Loucy (cell line): ENCODE results near the gene SIAH1.

ENCODE experiments used
- H2AFZ ChIP-seq: fragments of 200-600 bp; sonication (generic); 2 replicates; pipeline ENCODE4 v1.6.0; 2016; ENCODE audit warnings: antibody characterized with exemption, mild to moderate bottlenecking, low read length, moderate library complexity
- H3F3A ChIP-seq: fragments of 200-600 bp; 2 replicates; pipeline ENCODE4 v1.6.0; 2016; ENCODE audit warnings: antibody characterized with exemption, low read depth, mild to moderate bottlenecking
- H3K27me3 ChIP-seq: fragments of 200-600 bp; sonication (generic); 2 replicates; pipeline ENCODE4 v1.6.1; 2014; ENCODE audit warnings: low read length, mild to moderate bottlenecking; ENCODE audit not compliant: insufficient read depth, poor library complexity, severe bottlenecking
- H3K36me3 ChIP-seq: fragments of 200-600 bp; sonication (generic); 2 replicates; pipeline ENCODE4 v1.6.1; 2016; ENCODE audit warnings: low read length; ENCODE audit not compliant: insufficient read depth
- H3K4me1 ChIP-seq: fragments of 200-600 bp; sonication (generic); 2 replicates; pipeline ENCODE4 v1.5.1; 2014; ENCODE audit warnings: low read length, mild to moderate bottlenecking; ENCODE audit not compliant: insufficient read depth, poor library complexity, severe bottlenecking
- H3K4me2 ChIP-seq: fragments of 200-600 bp; sonication (generic); 2 replicates; pipeline ENCODE4 v1.6.0; 2014; ENCODE audit warnings: antibody characterized with exemption, low read length, low read depth, mild to moderate bottlenecking; ENCODE audit not compliant: poor library complexity, severe bottlenecking
- H3K4me3 ChIP-seq: fragments of 200-600 bp; sonication (generic); 2 replicates; pipeline ENCODE4 v1.5.1; 2014; ENCODE audit warnings: low read length, mild to moderate bottlenecking, mixed read lengths; ENCODE audit not compliant: poor library complexity, severe bottlenecking
- H3K79me2 ChIP-seq: fragments of 200-600 bp; sonication (generic); 2 replicates; pipeline ENCODE4 v1.6.1; 2014; ENCODE audit warnings: low read length; ENCODE audit not compliant: insufficient read depth
- H3K9ac ChIP-seq: fragments of 200-600 bp; sonication (generic); 2 replicates; pipeline ENCODE4 v1.6.0; 2014; ENCODE audit warnings: mild to moderate bottlenecking, low read depth, low read length, moderate library complexity; ENCODE audit not compliant: poor library complexity, severe bottlenecking
- H3K9me2 ChIP-seq: fragments of 200-600 bp; sonication (generic); replicated peaks from 2 replicates; pipeline ENCODE4 v1.6.1; 2016; ENCODE audit warnings: low read depth, low read length, mixed read lengths
- H3K9me3 ChIP-seq: fragments of 200-600 bp; sonication (generic); 2 replicates; pipeline ENCODE4 v1.6.1; 2014; ENCODE audit warnings: mild to moderate bottlenecking, antibody characterized with exemption, low read length, low read depth; ENCODE audit not compliant: insufficient read depth
- H4K20me1 ChIP-seq: fragments of 200-600 bp; sonication (generic); 2 replicates; pipeline ENCODE4 v1.6.0; 2014; ENCODE audit warnings: antibody characterized with exemption, low read length, mild to moderate bottlenecking; ENCODE audit not compliant: insufficient read depth, poor library complexity, severe bottlenecking
- EZH2phosphoT487 ChIP-seq: fragments of 200-600 bp; IDR thresholded peaks from 2 replicates; pipeline ENCODE4 v1.6.1; 2018; ENCODE audit warnings: antibody characterized with exemption, mild to moderate bottlenecking, moderate library complexity, borderline replicate concordance
- TF ChIP-seq, protein P1 (sequence below): fragments of 200-600 bp; sonication (generic); conservative IDR thresholded peaks from 2 replicates; pipeline ENCODE4 v1.5.1; 2014; ENCODE audit warnings: mild to moderate bottlenecking, antibody characterized with exemption, low read length

The SIAH1 gene

DNA sequence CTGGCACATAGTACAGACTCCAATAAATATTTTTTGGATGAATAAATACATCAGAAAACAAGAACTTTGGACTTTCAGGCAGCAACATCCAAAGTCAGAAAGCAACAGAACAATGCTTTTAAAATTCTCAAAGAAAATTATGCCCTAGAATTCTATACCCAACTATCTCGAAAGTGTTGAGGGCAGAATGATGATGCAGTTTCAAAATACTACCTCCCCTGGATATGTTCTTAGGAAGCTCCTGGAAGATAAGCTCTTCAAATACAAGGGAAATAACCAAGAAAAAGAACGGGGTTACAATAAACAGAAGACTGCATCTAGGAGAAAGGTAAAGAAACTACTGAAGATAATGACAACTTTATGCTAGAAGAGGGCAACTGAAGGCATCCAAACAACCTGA lies 11.0 kb downstream of the SIAH1 start:
- Histone ChIP-seq H3K9ac (no peak overlapping the region), H3K9me2 (no peaks in the 10 kb centered on the region), H3K4me1 (peaks cover 33% of the 10 kb centered on the region), H3F3A (no peaks in the 10 kb centered on the region), H3K27me3 (no peaks in the 10 kb centered on the region), H3K4me3 (no peak overlapping the region), H3K4me2 (peak overlapping the region; percentile 50), H3K9me3 (no peaks in the 10 kb centered on the region), H3K36me3 (no peaks in the 10 kb centered on the region), H2AFZ (no peak overlapping the region), H3K79me2 (peaks cover 98% of the 10 kb centered on the region), H4K20me1 (peaks cover 99% of the 10 kb centered on the region)
- TF ChIP-seq EZH2phosphoT487, result no peak
- TF ChIP-seq, protein P1, sequence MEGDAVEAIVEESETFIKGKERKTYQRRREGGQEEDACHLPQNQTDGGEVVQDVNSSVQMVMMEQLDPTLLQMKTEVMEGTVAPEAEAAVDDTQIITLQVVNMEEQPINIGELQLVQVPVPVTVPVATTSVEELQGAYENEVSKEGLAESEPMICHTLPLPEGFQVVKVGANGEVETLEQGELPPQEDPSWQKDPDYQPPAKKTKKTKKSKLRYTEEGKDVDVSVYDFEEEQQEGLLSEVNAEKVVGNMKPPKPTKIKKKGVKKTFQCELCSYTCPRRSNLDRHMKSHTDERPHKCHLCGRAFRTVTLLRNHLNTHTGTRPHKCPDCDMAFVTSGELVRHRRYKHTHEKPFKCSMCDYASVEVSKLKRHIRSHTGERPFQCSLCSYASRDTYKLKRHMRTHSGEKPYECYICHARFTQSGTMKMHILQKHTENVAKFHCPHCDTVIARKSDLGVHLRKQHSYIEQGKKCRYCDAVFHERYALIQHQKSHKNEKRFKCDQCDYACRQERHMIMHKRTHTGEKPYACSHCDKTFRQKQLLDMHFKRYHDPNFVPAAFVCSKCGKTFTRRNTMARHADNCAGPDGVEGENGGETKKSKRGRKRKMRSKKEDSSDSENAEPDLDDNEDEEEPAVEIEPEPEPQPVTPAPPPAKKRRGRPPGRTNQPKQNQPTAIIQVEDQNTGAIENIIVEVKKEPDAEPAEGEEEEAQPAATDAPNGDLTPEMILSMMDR, result no peak

DNA sequence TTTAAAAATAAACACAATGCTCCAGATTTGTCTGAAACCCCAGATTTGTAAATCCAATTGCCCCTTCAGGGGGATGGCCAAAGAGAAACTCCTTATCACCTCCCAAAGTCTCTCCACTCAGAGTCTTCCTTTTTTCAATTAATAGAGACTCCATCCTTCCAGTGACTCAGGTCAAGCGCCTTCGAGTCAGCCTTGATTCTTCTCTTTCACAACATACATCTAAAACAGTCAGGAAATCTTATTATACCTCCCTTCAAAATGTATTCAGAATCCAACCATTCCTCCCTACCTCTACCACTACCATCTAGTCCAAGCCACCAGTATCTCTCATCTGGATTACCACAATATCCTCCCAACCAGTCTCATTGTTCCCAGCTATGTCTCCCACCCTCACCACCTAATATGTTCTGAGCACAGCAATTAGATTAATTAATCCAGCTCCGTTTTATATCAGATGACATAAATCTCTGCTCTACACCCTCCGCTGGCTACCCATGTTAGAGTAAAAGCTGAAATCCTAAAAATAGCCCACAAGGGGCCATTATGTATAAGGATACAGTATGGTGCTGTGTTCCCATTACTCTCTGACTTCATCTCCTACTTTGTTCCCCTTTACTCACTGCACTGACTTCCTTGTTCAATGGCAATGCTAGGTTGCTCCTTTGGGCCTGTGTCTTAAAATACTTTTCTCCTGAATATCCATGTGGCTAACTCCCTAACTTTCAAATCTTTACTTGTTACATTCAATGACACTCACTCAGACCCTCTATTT lies 11.8 kb downstream of the SIAH1 start:
- peaks cover 26% of the 10 kb centered on the region for H3K4me1 ChIP-seq
- peaks cover 98% of the 10 kb centered on the region for H3K79me2 ChIP-seq
- TF ChIP-seq EZH2phosphoT487, result no peak
- TF ChIP-seq, protein P1, result no peak

DNA sequence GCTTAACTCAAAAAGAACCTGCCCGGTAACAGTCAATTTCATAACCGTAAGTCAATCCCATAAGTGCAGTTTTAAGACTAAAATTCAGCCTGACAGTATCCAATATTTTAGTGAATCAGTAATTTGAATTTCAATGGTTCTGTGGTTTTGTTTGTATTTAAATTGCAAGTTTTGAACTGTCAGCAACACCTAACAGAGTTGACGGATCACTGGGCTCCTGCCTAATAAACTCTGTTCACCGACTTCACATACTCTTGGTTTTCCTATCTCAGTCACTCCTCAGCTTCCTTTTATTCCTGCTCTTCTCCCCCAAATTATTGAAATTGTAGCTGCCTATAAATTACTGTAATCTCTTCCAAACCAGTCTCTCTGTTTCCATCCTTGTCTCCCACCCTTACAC lies 12.5 kb downstream of the SIAH1 start:
- Histone ChIP-seq H3K4me3 (no peak overlapping the region), H3K79me2 (peaks cover 98% of the 10 kb centered on the region), H3K4me1 (peaks cover 28% of the 10 kb centered on the region), H3K9me3 (no peaks in the 10 kb centered on the region), H3F3A (no peaks in the 10 kb centered on the region), H4K20me1 (peaks cover 99% of the 10 kb centered on the region), H3K36me3 (no peaks in the 10 kb centered on the region), H3K9ac (no peak overlapping the region), H3K4me2 (no peak overlapping the region), H3K9me2 (no peaks in the 10 kb centered on the region), H3K27me3 (no peaks in the 10 kb centered on the region), H2AFZ (no peak overlapping the region)
- TF ChIP-seq, protein P1, result no peak
- TF ChIP-seq EZH2phosphoT487, result no peak

More for the DNA sequence above, 11.8 kb downstream of the SIAH1 start:
- Histone ChIP-seq H3K27me3 (no peaks in the 10 kb centered on the region), H3K9me2 (no peaks in the 10 kb centered on the region), H3K4me2 (peak overlapping the region; percentile 50), H3F3A (no peaks in the 10 kb centered on the region), H3K9ac (no peak overlapping the region), H3K9me3 (no peaks in the 10 kb centered on the region), H2AFZ (no peak overlapping the region), H4K20me1 (peaks cover 98% of the 10 kb centered on the region), H3K4me3 (no peak overlapping the region), H3K36me3 (no peaks in the 10 kb centered on the region)
